ENCODE results near the gene FNIP1.
"Not testable (repeated sequence)": the region's sequence is repeated elsewhere in the genome, so short reads cannot be mapped to it uniquely, and the experiment has no call there.

The FNIP1 gene

DNA sequence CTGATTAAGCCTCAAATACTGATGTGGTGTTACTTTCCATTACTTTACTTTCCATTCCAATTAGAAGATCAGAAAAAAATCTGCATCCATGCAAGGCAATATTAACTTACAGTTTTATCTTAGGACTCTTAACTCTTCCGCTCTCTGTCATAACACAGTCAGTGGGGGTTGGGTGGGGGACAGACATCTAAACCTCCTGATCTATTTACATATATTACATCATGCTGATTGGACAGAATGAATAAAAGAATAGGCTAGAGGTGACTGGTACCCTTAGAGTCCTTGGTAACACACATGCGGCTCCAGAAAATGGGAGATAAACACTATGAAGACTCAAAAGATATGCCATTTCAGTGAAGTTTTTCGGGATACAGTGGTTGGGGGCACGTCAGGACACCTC is 189.4 kb downstream of the FNIP1 start:
- no peak for DNase-seq (ENCODE audit: low read depth)

GRCh38 chr5:131605086-131605485 is 191.7 kb downstream of the FNIP1 start:
- no peak for DNase-seq (ENCODE audit: low read depth)

GRCh38 chr5:131595088-131596033 is 201.5 kb downstream of the FNIP1 start:
- DNase-seq (ENCODE audit: low read depth), result no peak

GRCh38 chr5:131593921-131594320 is 202.9 kb downstream of the FNIP1 start:
- DNase-seq (ENCODE audit: low read depth), result no peak

DNA sequence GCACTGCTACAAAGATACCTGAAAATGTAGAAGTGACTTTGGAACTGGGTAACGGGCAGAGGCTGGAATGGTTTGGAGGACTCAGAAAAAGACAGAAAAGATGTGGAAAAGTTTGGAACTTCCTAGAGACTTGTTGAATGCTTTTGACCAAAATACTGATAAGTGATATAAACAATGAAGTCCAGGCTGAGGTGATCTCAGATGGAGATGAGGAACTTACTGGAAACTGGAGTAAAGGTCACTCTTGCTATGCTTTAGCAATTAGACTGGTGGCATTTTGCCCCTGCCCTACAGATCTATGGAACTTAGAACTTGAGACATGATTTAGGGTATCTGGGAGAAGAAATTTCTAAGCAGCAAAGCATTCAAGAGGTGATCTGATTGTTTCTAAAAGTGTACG is 203.4 kb downstream of the FNIP1 start:
- DNase-seq (ENCODE audit: low read depth), result not testable (repeated sequence)

All from HS-27A (cell line).